HT-29 (cell line): ENCODE results near the gene POLR3B. TPM values are rescaled to one million over a fixed set of nuclear protein-coding genes. Genes with fewer than 3 reads are reported as not detected.

ENCODE experiments used
- DNase-seq: peaks from one replicate; pipeline ENCODE4 v3.0.0-alpha.2; 2015; ENCODE audit warnings: low spot score
- total RNA-seq: library from RNA; depleted of rRNA; stranded (reverse); fragments of >200 nt; shearing (Covaris generic); gene quantifications from 2 replicates; pipeline ENCODE4 v1.2.3, GENCODE V29; 2014

Gene POLR3B
- total RNA-seq, 1 experiment from 2014 or later, result 6.2 TPM

DNA sequence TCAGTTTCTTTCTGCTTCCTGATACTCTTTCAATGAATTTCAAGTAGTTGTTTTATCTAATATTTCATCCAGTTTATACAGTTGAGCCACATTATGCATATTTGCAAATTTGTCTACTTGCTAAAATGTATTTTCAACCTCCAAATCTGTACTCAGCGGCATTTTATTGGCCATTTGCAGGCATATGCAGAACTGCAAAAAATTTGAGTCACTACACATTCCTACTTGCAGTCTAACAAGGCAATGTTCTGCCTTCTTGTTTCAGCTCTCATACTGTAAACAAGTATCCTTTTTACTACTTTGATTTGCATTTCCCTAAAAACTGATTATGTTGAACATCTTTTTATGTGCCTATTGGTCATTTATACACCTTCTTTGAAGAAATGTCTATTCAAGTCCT, 55.0 kb downstream of the POLR3B start:
- no peak for DNase-seq

GRCh38 chr12:106415134-106415533, 57.6 kb downstream of the POLR3B start:
- no peak for DNase-seq

- no peak for DNase-seq
Measured at GRCh38 chr12:106416273-106416672, 58.7 kb downstream of the POLR3B start.

DNA sequence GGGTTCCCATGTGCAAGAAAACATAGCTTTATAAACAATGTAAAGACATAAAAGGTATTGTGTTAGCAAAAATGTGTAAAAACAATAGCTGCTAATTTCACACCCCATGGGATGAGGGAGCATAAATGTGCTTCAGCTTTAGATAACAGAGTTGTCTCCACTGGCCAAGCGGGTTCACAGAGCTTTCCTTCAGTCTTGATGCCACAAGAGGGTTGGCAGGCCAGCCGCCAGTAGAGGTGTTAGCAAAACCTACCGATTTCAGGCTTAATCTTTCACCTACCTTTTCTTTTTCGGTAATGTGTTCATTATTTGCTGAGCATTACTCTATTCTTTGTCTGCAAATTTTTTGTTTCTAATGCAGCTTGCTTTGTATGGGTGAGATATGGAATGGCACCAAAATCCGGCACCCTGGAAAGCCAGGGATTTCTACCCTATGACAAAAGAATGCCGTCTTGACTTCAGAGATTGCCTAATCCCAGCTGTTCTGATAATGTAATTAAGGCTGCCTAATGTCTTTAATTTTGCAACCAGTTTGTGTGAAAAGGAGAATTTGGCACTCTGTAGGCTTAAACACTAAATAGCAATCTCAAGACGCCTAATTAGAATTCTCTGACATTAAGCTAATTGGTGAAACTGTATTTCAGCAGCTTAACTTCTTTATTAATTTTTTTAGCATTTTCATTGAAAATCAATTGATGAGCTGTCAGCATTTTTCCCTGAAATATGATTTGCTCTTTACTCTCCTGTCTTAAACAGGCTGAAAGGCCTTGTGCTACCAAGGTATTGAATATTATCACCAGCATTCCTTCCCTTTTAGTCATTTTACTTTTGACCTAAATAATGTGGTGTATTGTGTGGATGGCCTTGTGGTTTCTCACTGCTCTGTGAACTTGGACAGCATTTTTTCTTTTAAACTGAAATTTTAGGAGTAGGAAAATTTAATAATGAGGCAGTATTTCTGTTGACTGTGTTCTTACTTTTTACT, 60.7 kb downstream of the POLR3B start:
- DNase-seq, result peak; percentile 68

GRCh38 chr12:106418970-106419369, 61.4 kb downstream of the POLR3B start:
- peak; percentile 5 for DNase-seq

- DNase-seq, result no peak
Measured at GRCh38 chr12:106423291-106423690, 65.7 kb downstream of the POLR3B start.

- DNase-seq, result no peak
Measured at GRCh38 chr12:106425061-106425702, 67.6 kb downstream of the POLR3B start.

DNA sequence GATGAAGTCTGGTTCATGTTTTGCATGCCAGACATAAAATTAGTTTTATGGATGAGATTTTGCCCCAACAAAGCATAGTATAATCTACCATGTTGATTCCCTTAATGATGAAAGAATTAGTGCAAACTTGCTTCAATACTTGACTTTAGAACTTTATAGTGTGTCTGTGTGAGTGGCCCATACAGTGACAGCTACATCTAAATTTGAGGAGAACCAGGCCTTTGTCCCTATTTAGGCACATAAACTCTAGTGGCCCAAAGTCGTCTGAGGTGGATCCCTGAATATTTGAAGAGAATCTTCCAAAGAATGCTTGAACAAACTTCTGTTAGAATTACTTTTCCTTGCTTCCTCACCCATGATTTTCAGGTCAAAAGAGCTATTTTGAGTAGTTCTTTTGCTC, 70.4 kb downstream of the POLR3B start:
- no peak for DNase-seq

- no peak for DNase-seq
Measured at GRCh38 chr12:106428384-106428783, 70.8 kb downstream of the POLR3B start.

DNA sequence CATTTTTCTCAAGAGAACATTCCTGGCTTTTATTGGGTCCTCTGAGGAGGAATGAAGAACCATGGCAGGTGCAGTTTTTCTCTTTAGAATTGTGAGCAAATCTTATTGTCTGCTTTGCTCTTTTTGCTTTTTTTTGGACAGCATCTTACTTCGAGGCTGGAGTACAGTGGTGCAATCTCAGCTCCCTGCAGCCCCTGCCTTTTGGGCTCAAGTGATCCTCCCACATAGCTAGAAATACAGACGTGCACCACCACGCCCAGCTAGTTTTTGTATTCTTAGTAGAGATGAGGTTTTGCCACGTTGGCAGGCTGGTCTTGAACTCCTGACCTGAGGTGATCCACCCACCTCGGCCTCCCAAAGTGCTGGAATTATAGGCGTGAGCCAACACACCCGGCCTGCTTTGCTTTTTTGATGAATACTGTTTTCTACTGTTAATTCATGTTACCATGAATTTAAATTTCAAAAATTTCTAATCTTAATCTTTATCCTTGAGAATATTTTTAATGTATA, 71.5 kb downstream of the POLR3B start:
- no peak for DNase-seq

GRCh38 chr12:106429636-106430035, 72.1 kb downstream of the POLR3B start:
- DNase-seq, result no peak

DNA sequence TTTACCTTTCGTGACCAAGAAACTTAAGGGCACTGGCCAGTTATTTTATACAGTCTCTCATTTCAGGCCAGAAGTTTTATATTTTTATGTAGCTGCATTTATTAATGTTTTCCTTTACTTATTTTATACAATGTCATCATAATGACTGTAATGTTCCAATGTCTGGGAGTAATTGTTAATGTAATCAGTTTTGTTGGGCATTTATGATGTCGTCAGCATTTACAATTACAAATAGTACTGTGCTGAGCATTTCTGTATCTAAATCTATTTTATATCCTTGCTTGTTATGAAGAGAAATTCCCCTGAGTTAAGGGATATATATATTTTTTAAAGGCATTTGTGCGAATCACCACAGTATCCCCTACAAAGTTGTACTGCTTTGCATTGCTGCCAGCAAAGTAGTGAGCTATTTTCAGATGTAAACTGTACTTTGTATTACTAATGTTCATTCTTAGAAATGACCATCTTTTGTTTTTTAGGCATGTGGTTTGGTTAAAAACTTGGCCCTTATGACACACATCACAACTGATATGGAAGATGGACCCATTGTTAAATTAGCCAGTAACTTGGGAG, 74.4 kb downstream of the POLR3B start:
- DNase-seq, result no peak

- DNase-seq, result no peak
Measured at GRCh38 chr12:106433055-106433454, 75.5 kb downstream of the POLR3B start.

DNA sequence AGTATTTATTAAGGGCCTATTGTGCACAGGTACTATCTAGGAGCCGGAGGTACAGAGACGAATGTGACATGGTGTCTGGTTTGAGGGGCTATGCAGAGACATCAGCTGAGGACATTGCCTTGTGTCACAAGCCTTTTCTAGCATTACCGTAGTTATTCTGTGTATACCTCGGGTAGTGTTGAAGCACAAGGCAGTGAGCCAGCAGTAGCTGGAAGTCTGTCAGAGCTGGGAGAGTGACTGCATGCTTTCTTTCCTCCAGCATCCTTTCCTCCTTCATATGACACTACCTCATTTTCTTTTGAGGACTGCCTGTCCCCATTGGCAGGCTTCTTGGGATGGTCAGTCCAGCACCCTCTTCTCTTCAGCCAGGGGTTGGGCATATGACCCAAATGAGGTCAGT, 77.0 kb downstream of the POLR3B start:
- no peak for DNase-seq

GRCh38 chr12:106436164-106436563, 78.6 kb downstream of the POLR3B start:
- no peak for DNase-seq

DNA sequence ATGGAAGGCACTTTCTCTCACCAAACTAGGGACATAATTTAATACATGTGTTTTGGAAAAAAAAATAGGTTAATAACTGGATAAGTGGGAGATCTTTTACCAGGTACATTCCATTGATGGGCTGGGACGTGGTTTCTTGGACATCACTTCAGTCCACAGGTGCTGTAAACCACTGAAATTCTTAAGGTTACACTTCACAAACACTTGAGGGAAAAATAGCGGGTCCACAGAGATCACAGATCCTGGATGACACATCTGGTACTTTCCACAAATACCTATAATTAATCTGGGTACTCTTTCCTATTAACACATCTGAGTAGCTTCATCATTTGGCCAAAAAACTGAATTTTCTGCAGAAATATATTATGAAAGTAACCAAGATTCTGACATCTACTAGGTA, 85.0 kb downstream of the POLR3B start:
- DNase-seq, result no peak

DNA sequence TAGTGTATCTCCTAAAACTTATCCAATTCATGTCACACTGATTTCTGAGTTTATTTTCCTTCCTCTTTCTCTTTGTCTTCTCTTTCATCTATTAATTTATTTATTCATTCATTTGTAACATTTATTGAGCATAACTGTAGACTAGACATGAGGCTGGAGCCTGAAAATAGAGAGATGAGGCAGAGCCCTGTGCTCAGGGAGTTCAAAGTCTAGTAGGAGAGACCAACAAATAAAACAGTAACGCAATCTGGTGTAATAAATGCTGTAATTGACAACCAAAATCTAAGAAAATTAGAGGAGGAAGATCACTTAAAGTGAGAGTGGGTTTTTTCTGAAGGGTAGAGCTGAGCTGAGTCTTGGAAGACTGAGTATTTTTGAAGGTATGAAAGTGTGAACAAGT, 87.5 kb downstream of the POLR3B start:
- no peak for DNase-seq

- no peak for DNase-seq
Measured at GRCh38 chr12:106445959-106446358, 88.4 kb downstream of the POLR3B start.

DNA sequence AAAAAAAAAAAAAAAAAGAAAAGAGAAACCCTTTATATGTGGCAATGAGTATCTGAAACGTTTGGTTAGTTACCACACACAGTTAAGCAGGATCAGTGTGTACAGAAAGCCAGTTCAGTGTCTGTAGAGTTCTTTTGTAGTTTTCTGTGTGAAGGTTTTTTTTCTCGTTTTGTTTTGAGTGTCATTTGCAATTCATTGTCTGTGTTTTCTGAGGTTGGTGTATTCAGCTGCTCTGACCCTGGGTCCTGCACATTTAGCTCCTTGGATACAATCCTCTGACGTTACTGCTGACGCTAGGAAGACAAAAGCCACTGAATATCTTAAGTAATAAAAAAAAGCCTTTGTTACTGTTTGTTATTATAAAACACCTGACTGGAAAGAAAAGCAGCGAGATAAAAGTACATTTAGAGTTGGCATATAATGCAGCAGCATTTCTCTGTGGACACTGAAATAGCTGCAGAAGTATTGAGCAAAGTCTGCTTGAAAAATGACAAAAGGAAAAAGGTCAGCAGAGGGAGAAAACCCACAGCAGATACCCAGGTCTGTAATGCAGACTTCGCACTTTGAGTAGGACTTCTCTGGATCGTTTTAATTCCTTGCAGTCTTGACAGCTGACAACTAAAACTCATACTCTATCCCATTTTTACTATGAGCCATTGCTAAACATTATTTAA, 89.0 kb downstream of the POLR3B start:
- DNase-seq, result no peak

DNA sequence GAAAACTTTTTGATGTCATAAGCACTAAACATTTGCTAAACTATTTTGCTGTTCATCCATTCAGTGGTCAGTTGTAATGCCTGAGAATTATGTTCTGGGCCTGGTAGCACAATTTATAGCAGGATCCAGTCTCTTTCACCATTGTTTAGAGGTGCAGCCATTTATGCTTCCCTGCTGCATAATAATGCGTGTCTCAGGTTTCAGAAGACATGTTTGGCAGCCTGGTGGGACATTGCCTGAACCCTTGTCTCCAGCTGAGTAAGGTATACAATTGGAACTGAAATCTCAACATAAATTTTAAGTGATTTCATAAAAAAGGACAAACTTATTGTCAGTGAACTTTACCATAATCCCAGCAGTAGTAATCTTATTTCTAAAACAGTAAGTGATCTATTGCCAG, 94.8 kb downstream of the POLR3B start:
- DNase-seq, result no peak

GRCh38 chr12:106455111-106455510, 97.6 kb downstream of the POLR3B start:
- no peak for DNase-seq

GRCh38 chr12:106459124-106459523, 101.6 kb downstream of the POLR3B start:
- DNase-seq, result no peak
